Spleen (tissue), 11 donors: ENCODE data around the gene TMCO4. TPM values are rescaled to one million over a fixed set of nuclear protein-coding genes. Genes with fewer than 3 reads are reported as not detected.

Experiments
- DNase-seq: peaks from one replicate; pipeline ENCODE4 v3.0.0-alpha.2; 2020
- H3K27ac ChIP-seq, 8 donors: fragments of 200-600 bp; sonication (generic) in 7 of 8; 1 replicate in 4 of 8; 2 replicates in 4 of 8; pipeline versions ENCODE4 v1.5.0 to v1.8.0; 2016 to 2021; ENCODE audit warnings: inconsistent platforms in 4 of 8, mild to moderate bottlenecking in 4 of 8, moderate library complexity in 1 of 8
- H3K27me3 ChIP-seq, 7 donors: fragments of 200-600 bp; sonication (generic) in 6 of 7; replicated peaks in 1 of 7; 1 replicate in 4 of 7; 2 replicates in 3 of 7; pipeline versions ENCODE4 v1.5.0 to v1.8.0; 2016 to 2021; ENCODE audit warnings: inconsistent platforms in 3 of 7, mild to moderate bottlenecking in 1 of 7
- H3K36me3 ChIP-seq, 6 donors: fragments of 200-600 bp; sonication (generic) in 5 of 6; 1 replicate in 4 of 6; 2 replicates in 2 of 6; pipeline versions ENCODE4 v1.5.0 to v1.8.0; 2016 to 2021; ENCODE audit warnings: inconsistent platforms in 2 of 6
- H3K4me1 ChIP-seq, 6 donors: fragments of 200-600 bp; sonication (generic) in 5 of 6; 1 replicate in 3 of 6; 2 replicates in 3 of 6; pipeline versions ENCODE4 v1.5.0 to v1.8.0; 2016 to 2021; ENCODE audit warnings: inconsistent platforms in 3 of 6
- H3K4me3 ChIP-seq, 8 donors: fragments of 200-600 bp; sonication (generic) in 7 of 8; 1 replicate in 4 of 8; 2 replicates in 4 of 8; pipeline versions ENCODE4 v1.5.0 to v1.8.0; 2016 to 2021; ENCODE audit warnings: inconsistent platforms in 4 of 8, mild to moderate bottlenecking in 4 of 8, moderate library complexity in 2 of 8
- H3K9me3 ChIP-seq, 8 donors: fragments of 200-600 bp; sonication (generic) in 7 of 8; 1 replicate in 4 of 8; 2 replicates in 4 of 8; pipeline versions ENCODE4 v1.5.0 to v1.8.0; 2016 to 2021; ENCODE audit warnings: inconsistent platforms in 4 of 8
- POLR2A ChIP-seq, 3 donors: fragments of 450-650 bp; IDR thresholded peaks; one replicate each; pipeline ENCODE4 v1.5.1; 2017; ENCODE audit warnings: antibody characterized with exemption in 3 of 3, mild to moderate bottlenecking in 1 of 3
- POLR2AphosphoS5 ChIP-seq, 3 donors: sonication (generic); formaldehyde crosslinking; IDR thresholded peaks; one replicate each; pipeline ENCODE4 v1.5.1; 2017; ENCODE audit warnings: antibody characterized with exemption in 3 of 3
- WGBS, 5 donors: extraction: QIAGEN DNeasy Blood & Tissue Kit in 3 of 5; methylation state at CpG; one replicate each; pipeline versions ENCODE4 v1.1.5 to v1.1.7; 2013 to 2018; 5-methylcytosine and 5-hydroxymethylcytosine counted together
- intact Hi-C: fragments of 100-400 bp; cut with DNase I; formaldehyde crosslinking; loops from one replicate; pipeline ENCODE4 v1.15.0; 2023; ENCODE audit warnings: low total_unique reads
- polyA plus RNA-seq, 3 donors: library from polyadenylated mRNA; stranded (reverse); fragments of 200-250 nt; gene quantifications; one replicate each; pipeline ENCODE4 v1.2.1, GENCODE V29; 2013
- total RNA-seq, 7 donors: library from RNA; depleted of rRNA in 3 of 7; stranded (reverse); fragments of >200 nt in 3 of 7; fragmentation: NEBNext Ultra II Directional in 4 of 7; extraction: Animal tissue kit (Norgen Biotek cat#: 25700) in 4 of 7; gene quantifications; one replicate each; pipeline versions ENCODE4 v1.1.0 to v1.2.1, GENCODE V29; 2016 to 2021
- TF ChIP-seq, protein P1 (sequence below), 11 experiments: fragments of 200-600 bp in 7 of 11; fragments of 450-650 bp in 4 of 11; sonication (generic) in 4 of 11; IDR thresholded peaks in 8 of 11; conservative IDR thresholded peaks in 3 of 11; 1 replicate in 7 of 11; 2 replicates in 4 of 11; pipeline versions ENCODE4 v1.4.0 to v1.8.0; 2016 to 2021; ENCODE audit warnings: antibody characterized with exemption in 11 of 11, inconsistent platforms in 4 of 11, mild to moderate bottlenecking in 1 of 11
- donor health status: healthy with polysubstance abuse.
- donor health status: DM: no; HTN: no; CAD: no; lungs with moderate emphysema.
- donor health status: DM: no; HTN: no; CAD: no.
- donor health status: Bipolar disorder and iron deficiency.
- donor health status: healthy.
- donor health status: DM: no; HTN: no; CAD: no.
- donor health status: DM: yes; HTN: yes; CAD: no.

TMCO4 gene
- total and polyA plus RNA-seq, 10 donors, result 15.4 to 40.8 (median 27.2) TPM

DNA sequence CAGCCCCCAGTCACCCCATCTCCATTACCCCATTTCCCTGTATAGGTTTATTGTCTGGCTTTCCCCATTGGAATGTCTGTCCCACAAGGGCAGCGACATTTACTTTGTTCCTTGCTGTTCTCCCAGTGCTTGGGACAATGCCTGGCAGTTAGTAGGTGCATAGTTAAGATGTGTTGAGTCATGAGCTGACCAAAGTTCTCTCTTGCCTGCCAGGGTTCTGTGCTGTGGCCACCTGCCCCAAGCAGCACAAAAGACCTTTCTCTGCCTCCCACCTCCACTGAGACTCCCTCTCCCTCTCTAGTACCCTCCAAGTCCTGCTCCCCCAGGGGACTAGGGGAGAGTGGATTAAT, 40.0 kb downstream of the TMCO4 start:
- DNase-seq, result no peak
- H3K27ac ChIP-seq, result no peak overlapping the region
- H3K4me3 ChIP-seq, result no peak overlapping the region
- intact Hi-C loops, result loop anchor here (5.0 kb wide), 1 partner anchor 123 kb away; the partner anchor contains the start of gene OTUD3
- H3K9me3 ChIP-seq, result peaks cover 0 to 2% (median 0%) of the 10 kb centered on the region in 8 donors
- 88 to 100% (median 100%) methylated on average over 1 of the region's 1 CpG for WGBS, 5 donors
- TF ChIP-seq, protein P1, sequence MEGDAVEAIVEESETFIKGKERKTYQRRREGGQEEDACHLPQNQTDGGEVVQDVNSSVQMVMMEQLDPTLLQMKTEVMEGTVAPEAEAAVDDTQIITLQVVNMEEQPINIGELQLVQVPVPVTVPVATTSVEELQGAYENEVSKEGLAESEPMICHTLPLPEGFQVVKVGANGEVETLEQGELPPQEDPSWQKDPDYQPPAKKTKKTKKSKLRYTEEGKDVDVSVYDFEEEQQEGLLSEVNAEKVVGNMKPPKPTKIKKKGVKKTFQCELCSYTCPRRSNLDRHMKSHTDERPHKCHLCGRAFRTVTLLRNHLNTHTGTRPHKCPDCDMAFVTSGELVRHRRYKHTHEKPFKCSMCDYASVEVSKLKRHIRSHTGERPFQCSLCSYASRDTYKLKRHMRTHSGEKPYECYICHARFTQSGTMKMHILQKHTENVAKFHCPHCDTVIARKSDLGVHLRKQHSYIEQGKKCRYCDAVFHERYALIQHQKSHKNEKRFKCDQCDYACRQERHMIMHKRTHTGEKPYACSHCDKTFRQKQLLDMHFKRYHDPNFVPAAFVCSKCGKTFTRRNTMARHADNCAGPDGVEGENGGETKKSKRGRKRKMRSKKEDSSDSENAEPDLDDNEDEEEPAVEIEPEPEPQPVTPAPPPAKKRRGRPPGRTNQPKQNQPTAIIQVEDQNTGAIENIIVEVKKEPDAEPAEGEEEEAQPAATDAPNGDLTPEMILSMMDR (IDR thresholded peaks at IDR 0.05 in 8 of 11, conservative IDR thresholded peaks at IDR 0.05 in 3 of 11), result no peak
- TF ChIP-seq POLR2AphosphoS5 (IDR thresholded peaks at IDR 0.05), result no peak
- no peak for TF ChIP-seq POLR2A (IDR thresholded peaks at IDR 0.05)
- H3K36me3 ChIP-seq, result peaks cover 0 to 65% (median 13%) of the 10 kb centered on the region in 6 donors
- H3K4me1 ChIP-seq, result no peaks in the 10 kb centered on the region
- no peaks in the 10 kb centered on the region for H3K27me3 ChIP-seq

DNA sequence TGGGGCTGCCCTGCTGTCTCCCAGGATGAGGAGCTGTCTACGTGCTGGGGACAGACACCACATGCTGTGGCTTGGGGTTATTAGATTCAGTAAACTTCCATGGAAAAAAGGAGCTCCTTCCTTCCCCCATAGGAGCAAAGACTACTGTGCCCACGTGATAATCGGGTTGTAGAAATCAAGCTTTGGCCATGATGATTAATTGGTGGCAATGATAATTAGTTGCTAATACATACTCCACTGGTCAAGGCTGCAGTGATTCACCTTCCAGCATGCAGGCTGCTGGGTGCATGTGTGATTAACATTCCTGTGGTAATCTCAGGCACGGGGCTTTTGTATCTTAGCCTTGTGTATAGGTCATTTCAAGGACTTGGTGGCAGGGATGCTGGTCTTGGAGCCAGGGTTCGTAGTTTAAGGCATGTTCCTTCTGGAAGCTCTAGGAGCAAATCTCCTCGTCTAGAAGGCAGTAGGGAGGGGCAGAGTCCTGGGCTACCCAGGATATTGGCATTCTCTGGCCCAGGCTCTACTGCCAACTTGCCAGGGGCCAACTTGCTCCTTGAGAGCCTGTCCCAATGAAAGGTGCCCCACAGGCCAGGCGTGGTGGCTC, 41.4 kb downstream of the TMCO4 start:
- Histone ChIP-seq H3K9me3 (peaks cover 0 to 2% (median 0%) of the 10 kb centered on the region in 8 donors), H3K27ac (no peak overlapping the region)
- WGBS, 5 donors, result 87 to 95% (median 92%) methylated on average over 6 to 7 of the region's 7 CpGs

DNA sequence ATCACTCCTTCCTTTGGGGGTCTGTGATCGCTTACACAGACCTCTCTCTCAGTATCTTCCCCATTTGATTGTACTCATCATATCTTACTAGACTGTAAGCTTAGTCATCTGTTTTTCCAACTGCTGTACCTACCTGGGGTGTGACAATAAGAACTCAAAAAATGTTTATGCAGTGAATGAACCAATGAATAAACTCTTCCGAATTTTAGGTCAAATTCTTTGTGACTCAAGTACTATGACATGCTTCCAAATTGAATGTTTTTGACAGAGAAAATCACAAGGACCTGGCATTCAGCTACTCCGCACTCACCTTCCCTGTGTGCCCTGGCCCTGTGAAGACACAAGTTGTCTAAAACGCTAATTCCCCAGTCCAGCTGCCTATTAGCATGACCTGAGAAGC, 42.1 kb downstream of the TMCO4 start:
- no peak overlapping the region for H3K4me3 ChIP-seq
- no peaks in the 10 kb centered on the region for H3K27me3 ChIP-seq
- H3K9me3 ChIP-seq, result peaks cover 0 to 2% (median 0%) of the 10 kb centered on the region in 8 donors
- H3K27ac ChIP-seq, result no peak overlapping the region
- H3K4me1 ChIP-seq, result no peaks in the 10 kb centered on the region
- intact Hi-C loops, result no loop called here
- TF ChIP-seq POLR2A (IDR thresholded peaks at IDR 0.05) (no peak), POLR2AphosphoS5 (IDR thresholded peaks at IDR 0.05) (no peak)
- TF ChIP-seq, protein P1 (IDR thresholded peaks at IDR 0.05 in 8 of 11, conservative IDR thresholded peaks at IDR 0.05 in 3 of 11), result no peak
- 92 to 98% (median 96%) methylated on average over 4 of the region's 4 CpGs for WGBS, 5 donors
- DNase-seq, result no peak
- H3K36me3 ChIP-seq, result peaks cover 4 to 68% (median 31%) of the 10 kb centered on the region in 6 donors

More for the DNA sequence above, 41.4 kb downstream of the TMCO4 start:
- no peaks in the 10 kb centered on the region for H3K4me1 ChIP-seq
- no peaks in the 10 kb centered on the region for H3K27me3 ChIP-seq
- no peak overlapping the region for H3K4me3 ChIP-seq
- intact Hi-C loops, result no loop called here
- peaks cover 4 to 66% (median 24%) of the 10 kb centered on the region in 6 donors for H3K36me3 ChIP-seq
- no peak for DNase-seq
- TF ChIP-seq, protein P1 (IDR thresholded peaks at IDR 0.05 in 8 of 11, conservative IDR thresholded peaks at IDR 0.05 in 3 of 11), result no peak
- TF ChIP-seq POLR2AphosphoS5 (IDR thresholded peaks at IDR 0.05) (no peak), POLR2A (IDR thresholded peaks at IDR 0.05) (no peak)

DNA sequence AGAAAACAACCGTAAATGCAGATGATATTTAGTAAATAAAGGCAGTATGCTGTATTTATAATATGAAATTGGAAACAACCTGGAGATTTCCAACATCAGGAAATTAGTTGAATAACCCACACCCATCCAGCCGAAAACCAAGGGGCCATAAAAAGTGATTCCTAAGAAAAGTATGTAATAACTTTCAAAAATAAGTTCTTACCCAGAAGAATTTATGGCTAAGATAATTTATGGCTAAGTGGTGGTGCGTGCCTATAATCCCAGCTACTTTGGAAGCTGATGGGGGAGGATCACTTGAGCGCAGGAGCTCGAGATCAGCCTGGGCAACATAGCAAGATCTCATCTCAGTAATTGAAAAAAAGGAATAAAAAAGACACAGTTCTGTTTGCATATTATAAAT, 43.2 kb downstream of the TMCO4 start:
- no peaks in the 10 kb centered on the region for H3K4me1 ChIP-seq
- H3K36me3 ChIP-seq, result peaks cover 4 to 76% (median 34%) of the 10 kb centered on the region in 6 donors
- TF ChIP-seq, protein P1 (IDR thresholded peaks at IDR 0.05 in 8 of 11, conservative IDR thresholded peaks at IDR 0.05 in 3 of 11), result no peak
- TF ChIP-seq POLR2A (IDR thresholded peaks at IDR 0.05), result no peak
- no peak for TF ChIP-seq POLR2AphosphoS5 (IDR thresholded peaks at IDR 0.05)
- no peaks in the 10 kb centered on the region for H3K27me3 ChIP-seq
- no peak overlapping the region for H3K4me3 ChIP-seq
- H3K27ac ChIP-seq, result no peak overlapping the region
- no peak for DNase-seq
- intact Hi-C loops, result no loop called here
- 93 to 97% (median 96%) methylated on average over 5 of the region's 5 CpGs for WGBS, 5 donors
- peaks cover 0 to 2% (median 0%) of the 10 kb centered on the region in 8 donors for H3K9me3 ChIP-seq
